Endothelial cell of umbilical vein (primary cell): ENCODE measurements around the gene ABCF1. TPM values are rescaled to one million over a fixed set of nuclear protein-coding genes. Genes with fewer than 3 reads are reported as not detected.

Experiments
- BruUV-seq: library from RNA; stranded (reverse); fragments of 400-500 nt; replicated peaks from 2 replicates; lab custom pipeline; 2021; lab: Mats Ljungman, UMichigan
- CTCF ChIA-PET: fragments of 300-600, 350-600 bp; sonication (Branson Sonifier 250); formaldehyde crosslinking; loops from one replicate; lab custom pipeline; 2021; ENCODE audit warnings: antibody characterized with exemption, inconsistent platforms; lab: Charles Lee
- POLR2A ChIA-PET: fragments of 300-600, 350-600 bp; sonication (Branson Sonifier 250); formaldehyde crosslinking; loops from one replicate; lab custom pipeline; 2021; ENCODE audit warnings: antibody characterized with exemption, inconsistent platforms; lab: Charles Lee
- DNase-seq: peaks from one replicate; pipeline ENCODE4 v3.0.0-alpha.2; 2011; ENCODE audit warnings: low read depth, low spot score
- FAIRE-seq: peaks from 2 replicates; lab custom pipeline; 2011; peaks lifted over from hg19 to GRCh38; lab: Jason Lieb, UNC
- H2AFZ ChIP-seq: 2 replicates; pipeline ENCODE4 v1.6.0; 2012; ENCODE audit warnings: low read depth, low read length, control low read depth, inconsistent platforms
- H3K27ac ChIP-seq: 2 replicates; pipeline ENCODE4 v1.5.1; 2011; ENCODE audit warnings: low read depth, mild to moderate bottlenecking, control low read depth, low read length, moderate library complexity; ENCODE audit not compliant: insufficient read depth
- H3K27me3 ChIP-seq, 2 experiments: 2 replicates each; pipeline versions ENCODE4 v1.6.0 to v1.6.1; 2011; ENCODE audit warnings: low read length in 2 of 2, mixed read lengths in 1 of 2; ENCODE audit not compliant: control insufficient read depth in 2 of 2, insufficient read depth in 2 of 2
- H3K36me3 ChIP-seq, 2 experiments: 2 replicates in 1 of 2; 3 replicates in 1 of 2; pipeline ENCODE4 v1.5.1; 2011; ENCODE audit warnings: low read length in 2 of 2, mild to moderate bottlenecking in 1 of 2, moderate library complexity in 1 of 2; ENCODE audit not compliant: control insufficient read depth in 2 of 2, insufficient read depth in 2 of 2; ENCODE audit errors: extremely low read depth in 1 of 2
- H3K4me1 ChIP-seq: 3 replicates; pipeline ENCODE4 v1.5.1; 2011; ENCODE audit warnings: mild to moderate bottlenecking, low read length; ENCODE audit not compliant: control insufficient read depth, insufficient read depth; ENCODE audit errors: extremely low read depth
- H3K4me2 ChIP-seq: 2 replicates; pipeline ENCODE4 v1.6.1; 2011; ENCODE audit warnings: low read length, control low read depth, mixed read lengths; ENCODE audit not compliant: insufficient read depth
- H3K4me3 ChIP-seq, 3 experiments: fragments of 200-600 bp in 1 of 3; sonication (generic), shearing (Covaris generic) in 1 of 3; replicated peaks in 1 of 3; 2 replicates each; pipeline ENCODE4 v1.5.1; 2011 to 2016; ENCODE audit warnings: control low read depth in 3 of 3, low read length in 3 of 3, mild to moderate bottlenecking in 2 of 3, inconsistent platforms in 1 of 3, low read depth in 1 of 3, moderate library complexity in 1 of 3; ENCODE audit not compliant: insufficient read depth in 1 of 3
- H3K79me2 ChIP-seq: 2 replicates; pipeline ENCODE4 v1.6.0; 2012; ENCODE audit warnings: low read length, inconsistent platforms; ENCODE audit not compliant: control insufficient read depth, insufficient read depth
- H3K9ac ChIP-seq: replicated peaks from 2 replicates; pipeline ENCODE3; 2011; ENCODE audit warnings: low read length, control low read depth; ENCODE audit not compliant: insufficient read depth; ENCODE audit errors: extremely low read depth
- H3K9me1 ChIP-seq: replicated peaks from 3 replicates; pipeline ENCODE4 v1.6.0; 2011; ENCODE audit warnings: mild to moderate bottlenecking, low read length; ENCODE audit not compliant: control insufficient read depth, insufficient read depth; ENCODE audit errors: extremely low read depth
- H3K9me3 ChIP-seq: replicated peaks from 2 replicates; pipeline ENCODE4 v1.5.1; 2012; ENCODE audit warnings: low read length, inconsistent platforms; ENCODE audit not compliant: control insufficient read depth, insufficient read depth
- H4K20me1 ChIP-seq: replicated peaks from 2 replicates; pipeline ENCODE3; 2011; ENCODE audit warnings: mild to moderate bottlenecking, low read length; ENCODE audit not compliant: control insufficient read depth, insufficient read depth; ENCODE audit errors: extremely low read depth
- CTCF ChIP-seq, 2 donors: IDR thresholded peaks; 1 replicate in 1 of 2; 2 replicates in 1 of 2; pipeline ENCODE4 v1.5.1; 2011; ENCODE audit warnings: low read length in 2 of 2, mild to moderate bottlenecking in 2 of 2, moderate library complexity in 2 of 2, control low read depth in 1 of 2, inconsistent platforms in 1 of 2, low read depth in 1 of 2; ENCODE audit not compliant: insufficient read depth in 1 of 2; ENCODE audit errors: extremely low read depth in 1 of 2
- EZH2 ChIP-seq: IDR thresholded peaks from 2 replicates; pipeline ENCODE4 v1.6.1; 2012; ENCODE audit warnings: borderline replicate concordance, low read depth, mild to moderate bottlenecking, moderate library complexity, low read length, inconsistent platforms; ENCODE audit not compliant: severe bottlenecking
- FOS ChIP-seq: IDR thresholded peaks from 2 replicates; pipeline ENCODE4 v1.6.1; 2011; ENCODE audit warnings: mild to moderate bottlenecking, low read length, moderate library complexity, borderline replicate concordance; ENCODE audit not compliant: insufficient read depth
- GATA2 ChIP-seq: IDR thresholded peaks from 2 replicates; pipeline ENCODE4 v1.7.0; 2011; ENCODE audit warnings: low read depth, mild to moderate bottlenecking, moderate library complexity, mixed read lengths, low read length; ENCODE audit not compliant: insufficient read length, insufficient read depth
- JUN ChIP-seq: IDR thresholded peaks from 2 replicates; pipeline ENCODE4 v1.6.1; 2011; ENCODE audit warnings: borderline replicate concordance, low read depth; ENCODE audit not compliant: insufficient read length, insufficient read depth
- MAX ChIP-seq: IDR thresholded peaks from 2 replicates; pipeline ENCODE4 v1.6.1; 2011; ENCODE audit not compliant: insufficient read depth, insufficient read length
- MYC ChIP-seq: IDR thresholded peaks from one replicate; pipeline ENCODE4 v1.6.1; 2011; ENCODE audit warnings: mild to moderate bottlenecking, low read depth, low read length
- POLR2A ChIP-seq: IDR thresholded peaks from 2 replicates; pipeline ENCODE4 v1.6.1; 2012; ENCODE audit warnings: low read depth, mild to moderate bottlenecking, control low read depth, low read length
- POLR2AphosphoS5 ChIP-seq: IDR thresholded peaks from 2 replicates; pipeline ENCODE4 v1.6.1; 2012; ENCODE audit warnings: low read depth, mild to moderate bottlenecking, control low read depth, low read length, moderate library complexity; ENCODE audit not compliant: insufficient read depth
- dilution Hi-C: fragments of 300-500 bp; cut with MboI; formaldehyde crosslinking; loops from one replicate; pipeline ENCODE4 v1.15.0; 2019; ENCODE audit warnings: low sequenced_read_pairs; ENCODE audit not compliant: extremely low pct_ligation_motif_present
- intact Hi-C: fragments of 100-400 bp; cut with micrococcal nuclease; formaldehyde crosslinking; loops from one replicate; pipeline ENCODE4 v1.10.0; 2022
- polyA plus RNA-seq, 4 experiments: library from polyadenylated mRNA; depleted of rRNA in 3 of 4; stranded (reverse) in 3 of 4; unstranded in 1 of 4; fragments of >200 nt; gene quantifications; 2 replicates each; pipeline versions ENCODE4 v1.2.1 to v1.2.3, GENCODE V29; 2011 to 2012; ENCODE audit warnings: missing spikeins in 1 of 4
- total RNA-seq: library from RNA; stranded (reverse); gene quantifications from 2 replicates; pipeline ENCODE4 v1.2.3, GENCODE V29; 2021

Gene ABCF1
- total and polyA plus RNA-seq, 2 donors (not counting 3 experiments of a cell fraction or from before 2014, with no cell fraction given), result 34.0 to 60.3 TPM

- H3K9me1 ChIP-seq, result no peaks in the 10 kb centered on the region
- peaks cover 26 to 32% of the 10 kb centered on the region in 2 experiments for H3K36me3 ChIP-seq
- CTCF ChIA-PET, result interaction anchor here (1.0 to 2.2 kb wide), 7 partner anchors 8 to 140 kb away, joined by 3 to 13 read pairs (median 4); no protein-coding TSS in a partner anchor
- no peaks in the 10 kb centered on the region for H4K20me1 ChIP-seq
- BruUV-seq, result no TSS peak
- no peak overlapping the region for H3K9ac ChIP-seq
- peaks cover 2% of the 10 kb centered on the region for H3K4me1 ChIP-seq
- FAIRE-seq (no peak), DNase-seq (no peak)
- H3K27ac ChIP-seq, result no peak overlapping the region
- no peak overlapping the region for H2AFZ ChIP-seq
- dilution Hi-C loops, result no loop called here
- TF ChIP-seq POLR2AphosphoS5 (no peak), POLR2A (no peak), CTCF (IDR thresholded peaks at IDR 0.05; ENCODE audit: extremely low read depth in 1 of 2, insufficient read depth in 1 of 2, low read depth in 1 of 2, low read length in 2 of 2) (no peak), FOS (no peak), JUN (no peak), EZH2 (no peak), MYC (no peak), MAX (no peak), GATA2 (no peak)
- POLR2A ChIA-PET, result no interaction called here
- H3K27me3 ChIP-seq, result no peaks in the 10 kb centered on the region
- H3K4me3 ChIP-seq, result no peak overlapping the region
- no peaks in the 10 kb centered on the region for H3K9me3 ChIP-seq
- intact Hi-C loops, result no loop called here
- H3K79me2 ChIP-seq, result peaks cover 7% of the 10 kb centered on the region
- H3K4me2 ChIP-seq, result no peak overlapping the region
Observed at GRCh38 chr6:30590509-30590908, 19.3 kb downstream of the ABCF1 start.
